COLO668 (cell line): ENCODE measurements around the gene RAET1E.
"Not testable (repeated sequence)": the region's sequence is repeated elsewhere in the genome, so short reads cannot be mapped to it uniquely, and the experiment has no call there.

ENCODE experiments used
- DNase-seq: peaks from one replicate; lab custom pipeline; 2025; ENCODE audit not compliant: unreplicated experiment; lab: John Stamatoyannopoulos, UW

RAET1E gene

DNA sequence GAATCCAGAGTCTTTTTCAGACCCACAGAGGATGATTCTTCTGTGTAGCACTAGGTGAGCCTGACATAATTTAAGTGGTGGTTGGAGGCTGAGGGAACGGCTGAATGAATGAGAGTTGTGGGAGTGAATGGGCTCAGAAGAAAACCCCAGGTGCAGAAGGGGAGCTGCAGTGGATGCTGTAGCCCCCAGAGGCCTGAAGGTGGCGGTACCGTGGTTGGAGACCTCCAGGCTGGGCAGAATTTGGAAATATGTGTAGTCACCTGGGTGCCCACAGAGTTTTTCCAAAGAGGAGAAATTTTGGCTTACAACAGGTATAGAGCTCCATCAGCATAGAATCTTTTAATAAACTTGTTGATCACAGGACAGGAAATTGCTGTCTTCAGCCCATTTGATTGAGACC lies 31.5 kb upstream of the RAET1E start:
- DNase-seq: no peak

- not testable (repeated sequence) for DNase-seq
Measured at GRCh38 chr6:149927025-149927424, 29.1 kb upstream of the RAET1E start.

DNA sequence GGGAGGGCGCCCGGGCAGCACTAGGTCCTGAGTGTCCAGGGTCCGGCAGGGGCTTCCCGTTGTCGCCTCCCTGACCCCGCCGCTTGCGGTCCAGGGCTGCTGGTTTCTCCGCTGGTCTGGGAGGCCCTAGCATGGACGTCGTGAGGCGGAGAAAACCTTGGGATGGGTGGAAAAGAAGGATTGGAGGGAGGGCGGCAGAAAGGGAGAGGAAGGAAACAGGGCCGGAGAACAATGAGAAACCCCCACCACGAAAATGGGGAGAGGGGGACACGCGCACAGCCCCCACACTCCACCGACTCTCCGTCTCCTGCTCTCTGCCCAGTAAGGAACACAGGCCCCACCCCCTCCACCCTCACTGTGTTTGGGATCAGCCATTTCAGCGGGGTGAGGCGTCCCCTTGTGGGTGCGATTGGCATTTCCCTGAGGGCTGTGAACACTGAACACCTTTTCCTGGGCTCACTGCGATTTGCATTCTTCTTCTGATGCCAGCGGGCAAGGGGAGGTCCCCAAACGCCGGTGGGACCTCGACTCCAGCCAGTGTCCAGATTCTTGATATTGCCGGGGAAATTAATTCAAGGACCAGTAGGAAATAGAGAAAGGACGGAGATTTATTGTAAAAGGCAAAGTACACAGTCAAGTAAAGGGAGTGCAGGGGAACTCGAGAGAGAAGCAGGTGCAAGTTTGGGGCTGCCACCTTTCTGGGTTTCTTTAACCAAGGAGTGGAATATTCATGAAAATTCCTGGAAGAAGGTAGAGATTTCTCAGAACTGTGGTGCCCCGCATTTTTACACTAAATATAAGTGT lies 28.3 kb upstream of the RAET1E start:
- peak; percentile 77 for DNase-seq

DNA sequence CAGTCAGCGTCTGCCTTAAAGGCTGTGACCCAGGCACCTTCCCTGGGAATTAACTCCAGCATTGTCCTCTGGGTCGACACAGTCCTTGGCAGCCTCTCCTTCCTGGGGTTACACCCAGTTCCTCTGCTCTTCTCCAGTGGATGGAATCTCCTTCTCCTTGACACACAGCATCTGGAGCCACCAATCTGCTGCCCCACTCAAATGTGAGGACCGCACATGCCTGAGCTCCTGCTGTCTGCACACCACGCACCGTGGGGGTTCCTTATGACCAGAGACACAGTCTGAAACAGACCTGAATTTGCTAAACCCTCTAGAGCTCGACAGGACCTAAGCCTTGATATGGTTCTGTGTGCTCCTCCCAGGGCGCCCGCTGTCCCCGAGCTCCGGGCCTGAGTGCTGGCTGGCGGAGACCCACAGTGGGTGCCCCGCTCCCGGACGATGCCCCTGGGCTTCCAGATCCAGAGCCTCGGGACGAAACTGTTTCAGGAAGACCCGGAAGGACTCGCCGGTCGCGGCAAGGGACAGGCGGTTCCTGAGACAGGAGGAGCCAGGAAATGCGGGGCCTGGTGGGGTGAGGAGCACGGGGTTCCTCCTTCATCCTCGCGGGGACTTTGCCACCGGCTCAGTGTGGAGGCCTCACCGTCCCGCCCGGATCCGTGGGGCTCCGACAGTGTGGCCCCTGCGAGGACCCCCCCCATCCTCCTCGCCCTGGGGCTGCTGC lies 27.5 kb upstream of the RAET1E start:
- peak; percentile 22 for DNase-seq

- no peak for DNase-seq
Measured at GRCh38 chr6:149924933-149925252, 27.0 kb upstream of the RAET1E start.

- no peak for DNase-seq
Measured at GRCh38 chr6:149924206-149924932, 26.5 kb upstream of the RAET1E start.

- no peak for DNase-seq
Measured at GRCh38 chr6:149923327-149923986, 25.5 kb upstream of the RAET1E start.

- peak; percentile 49 for DNase-seq
Measured at GRCh38 chr6:149922642-149923326, 24.9 kb upstream of the RAET1E start, which contains the start of gene RAET1G. TSS of gene RAET1G (minus strand) at chr6:149923121. CDS start at chr6:149923010, 111 bp downstream.

DNA sequence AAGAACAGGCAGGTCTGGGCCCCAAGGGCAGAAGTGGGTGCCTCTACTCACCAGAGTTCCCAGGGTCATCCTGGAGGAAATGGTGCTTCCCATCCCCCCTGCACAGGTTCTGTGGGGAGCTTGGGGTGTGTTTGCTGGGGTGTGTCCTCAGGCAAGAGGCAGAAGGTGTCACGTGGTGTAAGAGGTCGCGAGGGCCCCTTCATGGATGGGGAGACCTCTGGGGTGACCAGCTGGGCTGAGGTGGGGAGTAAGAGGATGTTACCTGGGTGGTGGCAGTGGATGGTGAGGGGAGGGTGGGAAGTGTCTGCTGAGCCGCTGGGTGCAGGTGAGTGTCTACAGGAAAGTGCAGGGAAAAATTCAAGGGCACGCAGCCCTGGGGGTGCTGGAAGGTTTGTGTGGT lies 24.2 kb upstream of the RAET1E start:
- not testable (repeated sequence) for DNase-seq

DNA sequence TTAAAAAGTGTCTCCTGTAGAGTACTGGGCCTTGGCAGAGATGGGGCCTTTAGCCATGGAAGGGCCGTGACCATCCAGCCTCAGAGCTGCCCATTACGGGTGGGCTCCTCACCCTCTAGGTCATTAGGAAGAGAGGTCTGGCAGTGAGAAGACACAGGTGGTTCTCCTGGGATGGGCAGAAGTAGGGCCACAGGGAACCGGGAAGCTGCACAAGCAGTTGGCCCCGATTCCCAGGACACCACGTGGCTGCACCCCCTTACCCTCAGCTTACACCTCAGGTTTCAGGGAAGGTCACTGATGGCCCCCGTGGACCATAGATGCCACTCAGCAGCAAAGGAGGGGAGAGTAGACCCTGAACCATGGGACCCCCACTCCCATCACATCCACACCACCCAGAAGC lies 23.4 kb upstream of the RAET1E start:
- no peak for DNase-seq

DNA sequence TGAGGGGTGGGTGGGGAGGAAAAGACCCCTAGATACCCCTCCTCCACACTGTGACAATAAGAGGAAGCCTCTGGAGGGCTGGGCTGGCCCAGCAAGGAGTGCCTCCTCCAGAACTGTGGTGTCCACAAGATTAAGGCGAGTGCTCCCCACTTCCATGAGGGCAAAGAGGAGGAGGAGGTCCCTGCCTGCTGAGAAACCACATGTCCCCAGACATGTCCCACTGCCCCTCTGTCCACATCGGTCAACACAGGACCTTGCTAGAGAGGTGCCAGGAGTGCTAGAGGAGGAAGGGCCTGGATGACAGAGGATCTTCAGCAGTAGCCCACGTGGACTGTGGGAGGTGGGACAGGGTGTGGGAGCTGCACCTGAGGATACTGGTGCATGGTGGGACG lies 21.9 kb upstream of the RAET1E start:
- DNase-seq: no peak

DNA sequence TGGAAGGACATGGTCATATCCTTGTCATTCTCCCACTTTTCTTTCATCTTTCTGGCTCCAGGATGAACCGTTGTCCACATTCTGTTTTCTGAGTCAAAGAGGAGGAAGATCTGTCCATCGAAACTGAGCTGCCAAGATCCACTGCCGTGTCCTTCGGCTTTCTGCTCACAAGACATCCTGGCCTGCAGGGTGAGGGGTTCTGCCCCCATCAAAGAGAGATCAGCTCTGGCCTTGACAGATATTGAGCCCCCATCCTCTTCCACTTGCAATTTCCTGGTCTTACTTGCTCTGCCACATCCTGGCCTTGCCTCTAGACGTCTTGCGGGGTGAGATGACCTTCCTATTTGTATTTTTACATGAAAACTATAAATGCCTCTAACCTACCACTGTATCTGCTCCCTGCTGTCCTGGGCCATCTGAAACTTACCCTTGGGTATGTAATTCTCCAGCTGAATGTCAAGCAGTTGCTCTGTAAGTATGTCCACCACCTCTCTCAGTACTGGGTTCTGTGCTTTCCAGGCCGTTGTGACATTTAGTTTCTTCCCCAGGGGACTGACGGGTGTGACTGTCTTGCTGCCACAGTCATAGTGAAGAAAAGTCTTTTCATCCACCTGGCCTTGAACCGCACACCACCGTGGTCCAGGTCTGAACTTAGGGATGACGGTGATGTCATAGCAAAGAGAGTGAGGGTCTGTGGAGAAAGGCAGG lies 21.4 kb upstream of the RAET1E start:
- DNase-seq: not testable (repeated sequence)

DNA sequence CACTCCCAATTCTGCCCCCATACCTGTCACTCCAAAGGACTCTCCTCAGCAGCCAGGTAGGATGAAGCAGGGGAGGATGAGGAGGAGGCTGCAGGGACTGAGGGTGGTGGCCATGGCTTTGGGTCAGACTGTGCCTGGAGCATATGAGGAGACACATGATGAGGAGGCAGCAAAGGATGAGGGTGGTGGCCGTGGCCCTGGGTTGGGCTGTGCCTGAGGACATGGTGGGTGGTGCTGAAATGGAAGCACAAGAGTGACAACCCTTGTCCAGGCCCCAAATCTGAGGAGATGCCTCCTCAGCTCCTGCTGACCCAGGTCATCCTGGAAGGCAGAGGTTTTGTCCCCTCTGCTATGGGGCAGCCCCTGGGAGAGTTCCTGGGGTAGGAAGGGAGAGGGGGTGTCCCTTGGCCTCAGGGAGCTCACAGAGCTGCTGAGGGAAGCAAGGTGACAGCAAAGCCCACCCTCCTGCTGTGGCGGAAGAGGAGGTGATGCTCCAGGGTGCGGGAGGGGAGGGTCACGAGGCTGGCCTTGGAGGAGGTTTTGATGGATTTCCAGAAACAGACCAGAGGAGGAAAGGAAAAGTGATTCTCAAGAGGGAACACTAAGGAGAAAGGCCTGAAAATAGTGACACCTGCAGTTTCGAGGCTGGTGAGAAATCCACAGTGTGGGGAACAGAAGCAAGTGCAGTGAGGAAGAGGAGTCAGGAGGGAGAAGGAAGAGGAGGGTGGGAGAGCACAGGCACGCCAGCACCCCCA lies 20.4 kb upstream of the RAET1E start:
- DNase-seq: no peak

GRCh38 chr6:149917679-149918078 lies 19.8 kb upstream of the RAET1E start:
- DNase-seq: no peak

- DNase-seq: no peak
Measured at GRCh38 chr6:149915970-149916865, 18.3 kb upstream of the RAET1E start.

DNA sequence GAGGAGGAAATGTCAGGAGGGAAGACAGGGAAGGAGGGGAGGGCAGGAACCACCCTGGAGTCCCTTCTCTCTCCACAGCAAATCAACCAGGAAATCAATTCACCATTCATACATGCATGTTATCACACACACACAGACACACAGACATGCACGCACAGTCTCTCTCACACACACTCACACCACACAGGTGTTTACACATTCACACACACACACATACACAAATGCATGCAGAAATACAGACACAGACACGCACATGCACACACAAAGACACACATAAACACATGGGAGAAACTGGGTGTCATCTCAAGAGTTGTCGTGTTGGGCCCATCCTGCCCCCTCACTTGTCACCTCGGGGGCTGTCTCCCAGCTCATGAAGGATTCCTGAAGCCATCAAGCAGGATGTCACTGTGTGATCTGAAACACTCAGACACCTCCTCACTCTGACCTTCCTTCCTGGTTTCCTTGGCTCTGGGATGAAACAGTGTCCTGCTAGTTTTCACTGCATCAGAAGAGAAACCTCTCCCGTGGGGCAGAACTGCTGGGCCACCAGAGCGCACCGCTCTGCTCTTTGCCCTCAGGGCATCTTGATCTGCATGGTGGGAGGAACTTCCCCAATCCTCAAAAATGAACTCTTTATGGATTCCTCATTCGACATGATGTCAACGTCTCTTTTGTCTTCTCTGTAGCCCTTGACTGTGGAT lies 15.8 kb upstream of the RAET1E start:
- DNase-seq: no peak

- DNase-seq: no peak
Measured at GRCh38 chr6:149913085-149913484, 15.2 kb upstream of the RAET1E start.

GRCh38 chr6:149912680-149913079 lies 14.8 kb upstream of the RAET1E start:
- not testable (repeated sequence) for DNase-seq
